K562 (cell line): Measurements from ENCODE around the gene TIMM17B. TPM values are rescaled to one million over a fixed set of nuclear protein-coding genes. Genes with fewer than 3 reads are reported as not detected.
A peak's percentile ranks its signal among the peaks of the same experiment; 100 is the strongest.

Experiments used
- ATAC-seq: fragments of 200-7000 bp; cut with Tn5 transposase; 3 replicates; pipeline ENCODE4 v1.9.1; 2020; ENCODE audit warnings: moderate library complexity
- BruUV-seq: library from RNA; stranded (reverse); fragments of 400-500 nt; replicated peaks from 2 replicates; lab custom pipeline; 2021; lab: Mats Ljungman, UMichigan
- CTCF ChIA-PET: fragments of 300-600 bp; formaldehyde crosslinking; extraction: SDS; loops from one replicate; lab custom pipeline; 2021; ENCODE audit warnings: low intra/inter-chr PET ratio; lab: Yijun Ruan, JAX
- POLR2A ChIA-PET: fragments of 300-600, 350-650 bp; sonication (Branson Sonifier 250); formaldehyde crosslinking; extraction: SDS; loops from one replicate; lab custom pipeline; 2021; ENCODE audit warnings: antibody characterized with exemption, inconsistent platforms; lab: Yijun Ruan, JAX
- DNase-seq, 4 experiments: peaks; one replicate each; pipeline versions ENCODE4 v3.0.0 to v3.0.0-alpha.2; 2011 to 2018; ENCODE audit warnings: low spot score in 3 of 4, mixed read lengths in 3 of 4; ENCODE audit errors: extremely low read depth in 1 of 4
- FAIRE-seq: peaks from 2 replicates; lab custom pipeline; 2011; peaks lifted over from hg19 to GRCh38; lab: Jason Lieb, UNC
- H2AFZ ChIP-seq: 2 replicates; pipeline ENCODE4 v1.6.0; 2011; ENCODE audit warnings: low read depth, low read length, control low read depth, inconsistent platforms
- H3K27ac ChIP-seq: fragments of 200-600 bp; 3 replicates; pipeline ENCODE4 v1.8.0; 2011; ENCODE audit warnings: low read depth, mild to moderate bottlenecking, control low read depth, inconsistent platforms, low read length, moderate library complexity, mixed read lengths; ENCODE audit errors: extremely low read depth
- H3K27me3 ChIP-seq, 2 experiments: fragments of 300-600 bp in 1 of 2; 2 replicates in 1 of 2; 3 replicates in 1 of 2; pipeline versions ENCODE4 v1.6.0 to v1.8.0; 2011; ENCODE audit warnings: inconsistent platforms in 2 of 2, low read length in 2 of 2, mild to moderate bottlenecking in 1 of 2, mixed read lengths in 1 of 2, moderate library complexity in 1 of 2; ENCODE audit not compliant: control insufficient read depth in 2 of 2, insufficient read depth in 2 of 2
- H3K36me3 ChIP-seq: fragments of 300-600 bp; 3 replicates; pipeline ENCODE4 v1.8.0; 2011; ENCODE audit warnings: mild to moderate bottlenecking, low read length, inconsistent platforms; ENCODE audit not compliant: control insufficient read depth, insufficient read depth
- H3K4me1 ChIP-seq, 2 experiments: fragments of 200-600 bp in 1 of 2; replicated peaks in 1 of 2; 2 replicates in 1 of 2; 3 replicates in 1 of 2; pipeline versions ENCODE4 v1.5.1 to v1.8.0; 2011; ENCODE audit warnings: inconsistent platforms in 2 of 2, low read length in 2 of 2, mild to moderate bottlenecking in 1 of 2, mixed read lengths in 1 of 2, moderate library complexity in 1 of 2; ENCODE audit not compliant: control insufficient read depth in 2 of 2, insufficient read depth in 2 of 2
- H3K4me2 ChIP-seq: 2 replicates; pipeline ENCODE4 v1.6.1; 2011; ENCODE audit warnings: low read length, control low read depth, inconsistent platforms, mixed read lengths; ENCODE audit not compliant: insufficient read depth
- H3K4me3 ChIP-seq: fragments of 200-600 bp; sonication (generic), shearing (Covaris generic); 2 replicates; pipeline ENCODE4 v1.5.1; 2016; ENCODE audit warnings: control low read depth, inconsistent platforms
- H3K79me2 ChIP-seq: fragments of 200-600 bp; 3 replicates; pipeline ENCODE4 v1.8.0; 2011; ENCODE audit warnings: low read length, inconsistent platforms; ENCODE audit not compliant: control insufficient read depth, insufficient read depth
- H3K9ac ChIP-seq, 2 experiments: 2 replicates each; pipeline versions ENCODE4 v1.6.0 to v1.6.1; 2011; ENCODE audit warnings: low read depth in 2 of 2, low read length in 2 of 2, control low read depth in 1 of 2, inconsistent platforms in 1 of 2, mild to moderate bottlenecking in 1 of 2, mixed read lengths in 1 of 2; ENCODE audit not compliant: insufficient read depth in 1 of 2
- H3K9me1 ChIP-seq: one replicate; pipeline ENCODE4 v1.6.0; 2011; ENCODE audit warnings: inconsistent platforms, mild to moderate bottlenecking, low read length, moderate library complexity; ENCODE audit not compliant: control insufficient read depth, insufficient read depth
- H3K9me3 ChIP-seq: replicated peaks from 2 replicates; pipeline ENCODE4 v1.5.1; 2011; ENCODE audit warnings: low read depth, low read length, inconsistent platforms; ENCODE audit not compliant: control insufficient read depth, insufficient read depth
- H4K20me1 ChIP-seq: replicated peaks from 2 replicates; pipeline ENCODE4 v1.6.1; 2011; ENCODE audit warnings: low read length, inconsistent platforms, mixed read lengths; ENCODE audit not compliant: control insufficient read depth, insufficient read depth
- BCL6 ChIP-seq: fragments of 250-450 bp; sonication (Bioruptor Pico); IDR thresholded peaks from 2 replicates; pipeline ENCODE4 v1.4.0; 2020
- CCNT2 ChIP-seq: IDR thresholded peaks from 2 replicates; pipeline ENCODE4 v1.6.1; 2011; ENCODE audit warnings: borderline replicate concordance, low read depth, mild to moderate bottlenecking, moderate library complexity, mixed read lengths, low read length; ENCODE audit not compliant: insufficient read length; ENCODE audit errors: extremely low read depth
- CSDE1 ChIP-seq, 2 experiments: fragments of 450-650 bp; IDR thresholded peaks; 2 replicates each; pipeline ENCODE4 v1.6.1; 2016; ENCODE audit warnings: mild to moderate bottlenecking in 1 of 2
- EZH2 ChIP-seq: IDR thresholded peaks from 2 replicates; pipeline ENCODE4 v1.6.1; 2012; ENCODE audit warnings: low read depth, mild to moderate bottlenecking, inconsistent platforms, low read length, borderline replicate concordance
- HMGN3 ChIP-seq: IDR thresholded peaks from 2 replicates; pipeline ENCODE4 v1.6.1; 2011; ENCODE audit warnings: borderline replicate concordance, low read depth, mild to moderate bottlenecking, mixed read lengths, low read length; ENCODE audit not compliant: insufficient read length; ENCODE audit errors: extremely low read depth
- KLF13 ChIP-seq: fragments of 450-650 bp; IDR thresholded peaks from 2 replicates; pipeline ENCODE4 v1.6.1; 2016; ENCODE audit warnings: missing genetic modification characterization, low read depth, mild to moderate bottlenecking, missing compliant biosample characterization, moderate library complexity, borderline replicate concordance
- POLR2G ChIP-seq: fragments of 200-400 bp; formaldehyde crosslinking; IDR thresholded peaks from 2 replicates; pipeline ENCODE4 v1.6.1; 2017; ENCODE audit warnings: low read depth, mild to moderate bottlenecking, antibody characterized with exemption, low read length, moderate library complexity
- PTRF ChIP-seq: fragments of 450-650 bp; IDR thresholded peaks from 2 replicates; pipeline ENCODE4 v1.6.1; 2016; ENCODE audit warnings: mild to moderate bottlenecking, missing genetic modification characterization, missing compliant biosample characterization
- PYGO2 ChIP-seq: fragments of 450-650 bp; IDR thresholded peaks from 2 replicates; pipeline ENCODE4 v1.6.1; 2016; ENCODE audit warnings: mild to moderate bottlenecking, missing genetic modification characterization, moderate library complexity, missing compliant biosample characterization
- RBM22 ChIP-seq: fragments of 200-400 bp; formaldehyde crosslinking; IDR thresholded peaks from 2 replicates; pipeline ENCODE4 v1.6.1; 2018; ENCODE audit warnings: low read length, low read depth; ENCODE audit not compliant: poor library complexity, severe bottlenecking
- ZBTB7A ChIP-seq: IDR thresholded peaks from 2 replicates; pipeline ENCODE4 v1.6.1; 2011; ENCODE audit warnings: low read depth, mild to moderate bottlenecking, low read length, moderate library complexity, borderline replicate concordance; ENCODE audit not compliant: control insufficient read depth
- ZNF57 ChIP-seq: fragments of 450-650 bp; formaldehyde crosslinking; IDR thresholded peaks from 2 replicates; pipeline ENCODE4 v1.4.0; 2020; ENCODE audit warnings: mild to moderate bottlenecking, moderate library complexity
- ZNF644 ChIP-seq: fragments of 200-800 bp; sonication (Bioruptor generic); IDR thresholded peaks from 2 replicates; pipeline ENCODE4 v1.6.1; 2016; ENCODE audit warnings: low read depth, missing genetic modification characterization, missing compliant biosample characterization
- ZNF778 ChIP-seq: fragments of 450-650 bp; formaldehyde crosslinking; IDR thresholded peaks from 2 replicates; pipeline ENCODE4 v1.4.0; 2020; ENCODE audit warnings: mild to moderate bottlenecking, moderate library complexity
- WGBS: fragments of 100-300 bp; shearing (Covaris generic); methylation state at CpG from one replicate; pipeline ENCODE4 v1.1.6; 2016; ENCODE audit warnings: low coverage, mixed read lengths; ENCODE audit not compliant: insufficient coverage; ENCODE audit errors: missing lambda C conversion rate; 5-methylcytosine and 5-hydroxymethylcytosine counted together
- in situ Hi-C: fragments of 300-500 bp; cut with MboI; formaldehyde crosslinking; loops from 4 replicates; pipeline ENCODE4 v1.15.0; 2018; ENCODE audit warnings: inconsistent platforms, mixed read lengths
- intact Hi-C: fragments of 100-400 bp; cut with micrococcal nuclease; formaldehyde crosslinking; loops from 2 replicates; pipeline ENCODE4 v1.14.2; 2022
- polyA plus RNA-seq, 8 experiments: library from polyadenylated mRNA; depleted of rRNA in 4 of 8; stranded (reverse) in 5 of 8; unstranded in 3 of 8; fragments of >200 nt; fragmentation: Nextera tagmentation in 2 of 8; fragmentation: Illumina TruSeq in 1 of 8; extraction: Ambion mirVana in 2 of 8; extraction: Trizol in 1 of 8; gene quantifications; 2 replicates each; pipeline versions ENCODE4 v1.2.1 to v1.2.3, GENCODE V29; 2011 to 2014; ENCODE audit warnings: inconsistent platforms in 1 of 8, missing spikeins in 1 of 8
- total RNA-seq, 7 experiments: library from RNA; depleted of rRNA in 6 of 7; stranded (reverse); fragments of >200 nt in 6 of 7; fragmentation: Illumina TruSeq in 2 of 7; extraction: Trizol in 2 of 7; gene quantifications; 2 replicates each; pipeline versions ENCODE4 v1.2.1 to v1.2.3, GENCODE V29; 2011 to 2021; ENCODE audit warnings: low replicate concordance in 1 of 7
- TF ChIP-seq, protein P1 (sequence below): fragments of 450-650 bp; IDR thresholded peaks from 2 replicates; pipeline ENCODE4 v1.6.1; 2017; ENCODE audit warnings: mild to moderate bottlenecking, moderate library complexity
- TF ChIP-seq, protein P2 (sequence below): fragments of 450-650 bp; formaldehyde crosslinking; IDR thresholded peaks from 2 replicates; pipeline ENCODE4 v1.4.0; 2020; ENCODE audit warnings: mild to moderate bottlenecking, moderate library complexity

Gene TIMM17B
- total and polyA plus RNA-seq, 9 of the 15 experiments (the other 6 are each of a cell fraction or from before 2014, with no cell fraction given): 9.9 to 184 (median 115) TPM

DNA sequence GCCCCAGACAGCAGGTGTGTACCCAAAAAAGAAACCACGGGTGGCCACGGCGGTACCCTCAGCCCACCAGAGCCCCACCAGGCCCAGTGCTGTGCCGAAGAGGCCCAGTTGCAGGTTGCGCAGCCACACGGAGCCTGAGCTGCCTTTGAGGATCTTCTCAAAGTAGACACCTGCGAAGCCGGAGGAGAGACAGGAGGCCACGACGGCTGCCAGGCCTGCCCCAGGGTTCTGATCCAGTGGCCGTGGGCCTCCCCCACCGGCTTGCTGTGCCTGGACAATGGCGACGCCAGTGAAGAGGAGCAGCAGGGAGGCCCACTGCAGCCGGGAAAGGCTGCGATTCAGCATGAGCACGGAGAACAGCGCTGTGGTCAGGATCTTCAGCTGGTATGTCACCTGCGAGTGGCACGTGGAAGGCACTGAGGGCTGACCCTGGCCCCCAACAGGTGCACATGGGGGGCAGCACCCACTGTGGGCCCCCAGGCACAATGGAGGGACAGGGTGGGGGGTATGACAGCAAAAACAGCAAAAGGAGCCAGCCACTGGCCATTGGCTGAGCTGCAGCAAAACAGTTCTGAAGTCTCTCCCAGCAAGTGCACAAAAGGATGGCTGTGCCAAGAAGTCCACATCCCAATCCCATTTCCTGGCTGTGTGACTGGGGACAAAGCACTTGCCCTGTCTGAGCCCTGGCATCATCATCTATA, 7.7 kb upstream of the TIMM17B start:
- Histone ChIP-seq H3K9me3 (no peaks in the 10 kb centered on the region), H3K36me3 (peaks cover 80% of the 10 kb centered on the region), H3K27me3 (no peaks in the 10 kb centered on the region), H3K9ac (no peak overlapping the region), H3K9me1 (no peaks in the 10 kb centered on the region), H3K79me2 (peaks cover 15% of the 10 kb centered on the region), H3K4me3 (no peak overlapping the region), H4K20me1 (no peaks in the 10 kb centered on the region; the same call in 1 of the 2 replicates), H3K4me2 (no peak overlapping the region), H3K27ac (no peak overlapping the region)
- in situ Hi-C loops: no loop called here
- no peak for DNase-seq
- 94% methylated on average over 8 of the region's 20 CpGs for WGBS
- BruUV-seq: no TSS peak
- ATAC-seq: no peak
- POLR2A ChIA-PET: interaction anchor here (0.7 to 2.8 kb wide), 3 partner anchors 7 to 274 kb away, joined by 3 to 12 read pairs (median 6); partner anchors contain the start of genes PQBP1 and TIMM17B
- intact Hi-C loops: no loop called here
- CTCF ChIA-PET: no interaction called here
- TF ChIP-seq BCL6 (CRISPR knock-in tag): no peak
- no peak for TF ChIP-seq KLF13 (tag)
- TF ChIP-seq ZNF778 (CRISPR knock-in tag): no peak
- no peak for TF ChIP-seq ZBTB7A
- TF ChIP-seq PTRF (tag): no peak
- TF ChIP-seq HMGN3: no peak
- TF ChIP-seq PYGO2: no peak
- TF ChIP-seq CCNT2: no peak
- TF ChIP-seq, protein P1, sequence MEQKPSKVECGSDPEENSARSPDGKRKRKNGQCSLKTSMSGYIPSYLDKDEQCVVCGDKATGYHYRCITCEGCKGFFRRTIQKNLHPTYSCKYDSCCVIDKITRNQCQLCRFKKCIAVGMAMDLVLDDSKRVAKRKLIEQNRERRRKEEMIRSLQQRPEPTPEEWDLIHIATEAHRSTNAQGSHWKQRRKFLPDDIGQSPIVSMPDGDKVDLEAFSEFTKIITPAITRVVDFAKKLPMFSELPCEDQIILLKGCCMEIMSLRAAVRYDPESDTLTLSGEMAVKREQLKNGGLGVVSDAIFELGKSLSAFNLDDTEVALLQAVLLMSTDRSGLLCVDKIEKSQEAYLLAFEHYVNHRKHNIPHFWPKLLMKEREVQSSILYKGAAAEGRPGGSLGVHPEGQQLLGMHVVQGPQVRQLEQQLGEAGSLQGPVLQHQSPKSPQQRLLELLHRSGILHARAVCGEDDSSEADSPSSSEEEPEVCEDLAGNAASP: no peak
- peak; percentile 71 for TF ChIP-seq POLR2G
- peak; percentile 30 for TF ChIP-seq RBM22
- TF ChIP-seq ZNF644 (tag): no peak
- no peak for TF ChIP-seq CSDE1 (IDR thresholded peaks at IDR 0.05)
- TF ChIP-seq EZH2: no peak
- TF ChIP-seq, protein P2, sequence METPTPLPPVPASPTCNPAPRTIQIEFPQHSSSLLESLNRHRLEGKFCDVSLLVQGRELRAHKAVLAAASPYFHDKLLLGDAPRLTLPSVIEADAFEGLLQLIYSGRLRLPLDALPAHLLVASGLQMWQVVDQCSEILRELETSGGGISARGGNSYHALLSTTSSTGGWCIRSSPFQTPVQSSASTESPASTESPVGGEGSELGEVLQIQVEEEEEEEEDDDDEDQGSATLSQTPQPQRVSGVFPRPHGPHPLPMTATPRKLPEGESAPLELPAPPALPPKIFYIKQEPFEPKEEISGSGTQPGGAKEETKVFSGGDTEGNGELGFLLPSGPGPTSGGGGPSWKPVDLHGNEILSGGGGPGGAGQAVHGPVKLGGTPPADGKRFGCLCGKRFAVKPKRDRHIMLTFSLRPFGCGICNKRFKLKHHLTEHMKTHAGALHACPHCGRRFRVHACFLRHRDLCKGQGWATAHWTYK (CRISPR knock-in tag): no peak
- TF ChIP-seq ZNF57: no peak
- TF ChIP-seq, all 486 proteins: peak for 2
- Histone ChIP-seq H2AFZ (no peak overlapping the region), H3K4me1 (peaks cover 3 to 19% of the 10 kb centered on the region in 2 experiments; a peak in 3 of 5 replicates)
- no peak for FAIRE-seq
